ENCODE data around the gene NPFFR1. TPM values are rescaled to one million over a fixed set of nuclear protein-coding genes. Genes with fewer than 3 reads are reported as not detected.
"Not testable (repeated sequence)": the region's sequence is repeated elsewhere in the genome, so short reads cannot be mapped to it uniquely, and the experiment has no call there.

NPFFR1 gene
- total RNA-seq, 2 experiments from 2014 or later = 0.02 TPM; not detected in 1

DNA sequence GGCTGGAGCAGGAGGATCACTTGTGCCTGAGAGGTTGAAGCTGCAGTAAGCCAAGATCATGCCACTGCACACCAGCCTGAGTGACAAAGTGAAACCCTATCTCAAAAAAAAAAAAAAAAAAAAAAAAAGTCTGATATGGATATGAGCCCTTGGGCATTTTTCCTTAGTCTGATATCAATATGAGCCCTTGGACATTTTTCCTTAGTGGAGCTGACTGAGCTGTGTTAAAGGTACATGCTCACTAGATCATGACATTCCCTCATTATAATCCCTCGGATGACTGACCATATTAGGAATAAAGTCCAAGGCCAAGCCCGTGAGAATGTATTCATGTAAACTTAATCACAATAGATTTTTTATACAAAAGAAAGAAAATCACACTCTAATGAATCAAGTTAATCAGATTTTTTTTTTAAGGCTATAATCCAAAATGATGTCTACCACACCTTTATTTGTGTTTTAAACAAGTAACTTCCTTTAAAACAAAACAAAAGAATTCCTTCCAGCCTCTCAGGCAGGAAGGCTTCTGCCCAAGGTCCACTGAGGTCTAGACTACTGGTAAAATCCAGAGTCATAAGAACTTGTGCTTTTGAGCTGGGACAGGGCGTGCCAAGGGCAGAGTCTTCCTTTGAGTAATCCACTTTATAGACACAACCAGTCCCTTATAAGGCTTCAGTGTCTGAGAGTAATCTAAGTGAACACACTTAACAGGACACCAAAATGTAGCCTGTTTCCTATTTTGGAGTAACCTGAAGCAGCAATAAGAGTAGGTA, 56.1 kb downstream of the NPFFR1 start:
- Mint-ChIP-seq H3K4me3 (no peak overlapping the region), H3K36me3 (peaks cover 31% of the 10 kb centered on the region), H3K9me3 (no peaks in the 10 kb centered on the region), H3K27ac (no peak overlapping the region), H3K4me1 (ENCODE audit: low read depth) (peaks cover 54% of the 10 kb centered on the region), H3K27me3 (no peaks in the 10 kb centered on the region)
- peak; percentile 20 for DNase-seq
- intact Hi-C loops (cut with micrococcal nuclease) = no loop called here
- ChIA-PET POLR2A (interaction anchor here (0.6 kb wide), 1 partner anchor 233 kb away, joined by 3 read pairs; no protein-coding TSS in a partner anchor), CTCF (interaction anchor here (0.5 to 11.7 kb wide), 2 partner anchors 136 to 176 kb away, joined by 3 to 383 read pairs; partner anchors contain the start of gene EIF4EBP2)

DNA sequence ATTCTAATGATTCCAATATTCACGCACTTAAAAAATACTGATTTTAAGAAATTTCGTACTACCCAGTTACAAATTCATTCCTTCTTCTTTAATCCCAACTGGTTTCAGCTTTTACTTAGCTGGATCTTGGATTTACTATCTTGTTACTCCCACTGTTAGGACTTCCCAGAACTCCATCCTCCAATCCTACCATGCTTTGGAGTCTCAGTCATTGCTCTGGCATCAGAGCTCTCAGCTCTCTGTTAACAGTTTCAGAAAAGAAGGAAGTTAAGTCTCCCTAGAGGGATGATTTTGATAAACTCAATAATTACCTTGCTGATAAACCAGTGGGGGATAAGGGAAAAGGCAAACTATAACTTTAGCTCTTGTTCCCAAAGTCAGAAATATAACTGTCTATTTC, 60.1 kb downstream of the NPFFR1 start:
- ChIA-PET CTCF (interaction anchor here (1.0 to 11.7 kb wide), 8 partner anchors 10 to 156 kb away, joined by 3 to 383 read pairs (median 9); partner anchors contain the start of genes PPA1 and TYSND1), POLR2A (interaction anchor here (3.3 kb wide), 1 partner anchor 9 kb away, joined by 20 read pairs; the partner anchor contains the start of gene PPA1)
- no peaks in the 10 kb centered on the region for H3K27me3 Mint-ChIP-seq
- no peak overlapping the region for H3K4me3 Mint-ChIP-seq
- no peaks in the 10 kb centered on the region for H3K9me3 Mint-ChIP-seq
- peaks cover 26% of the 10 kb centered on the region for H3K36me3 Mint-ChIP-seq
- H3K4me1 Mint-ChIP-seq (ENCODE audit: low read depth) = peaks cover 49% of the 10 kb centered on the region
- H3K27ac Mint-ChIP-seq = peak overlapping the region; percentile 18
- intact Hi-C loops (cut with micrococcal nuclease) = no loop called here
- DNase-seq = no peak

DNA sequence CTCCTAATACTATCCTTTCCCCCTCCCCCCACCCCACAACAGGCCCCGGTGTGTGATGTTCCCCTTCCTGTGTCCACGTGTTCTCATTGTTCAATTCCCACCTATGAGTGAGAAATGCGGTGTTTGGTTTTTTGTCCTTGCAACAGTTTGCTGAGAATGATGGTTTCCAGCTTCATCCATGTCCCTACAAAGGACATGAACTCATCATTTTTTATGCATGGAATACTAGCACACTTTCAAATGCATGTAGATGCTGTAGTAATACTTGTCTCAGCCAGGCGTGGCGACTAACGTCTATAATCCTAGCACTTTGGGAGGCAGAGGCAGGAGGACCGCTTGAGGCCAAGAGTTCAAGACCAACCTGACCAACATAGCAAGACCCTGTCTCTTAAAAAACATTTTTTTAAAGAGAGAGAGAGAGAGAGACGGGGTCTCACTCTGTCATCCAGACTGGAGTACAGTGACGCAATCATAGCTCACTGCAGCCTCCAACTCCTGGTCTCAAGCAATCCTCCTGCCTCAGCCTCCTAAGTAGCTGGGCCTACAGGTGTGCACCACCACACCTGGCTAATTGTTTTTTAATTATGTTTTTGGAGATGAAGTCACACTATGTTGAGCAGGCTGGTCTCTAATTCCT, 60.9 kb downstream of the NPFFR1 start:
- H3K27ac Mint-ChIP-seq = peak overlapping the region; percentile 49

DNA sequence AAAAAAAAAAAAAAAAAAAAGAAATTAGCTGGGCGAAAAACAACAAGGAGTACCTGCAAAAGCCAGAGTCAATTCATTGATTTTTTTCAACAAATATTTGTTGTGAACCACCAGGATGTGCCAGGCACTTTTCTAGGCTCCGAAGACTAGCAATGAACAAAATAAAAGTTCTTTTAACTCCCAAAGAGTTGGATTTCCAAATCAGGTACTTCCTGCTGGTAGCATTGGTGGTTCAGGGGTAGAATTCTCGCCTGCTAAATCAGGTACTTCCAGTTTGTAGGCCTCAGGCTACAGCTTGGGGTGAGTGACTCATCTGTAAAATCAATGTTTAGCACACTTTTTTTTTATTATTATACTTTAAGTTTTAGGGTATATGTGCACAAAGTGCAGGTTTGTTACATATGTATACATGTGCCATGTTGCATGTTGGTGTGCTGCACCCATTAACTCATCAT, 61.4 kb downstream of the NPFFR1 start:
- ChIA-PET POLR2A (interaction anchor here (0.6 to 3.3 kb wide), 2 partner anchors 10 to 142 kb away, joined by 3 to 20 read pairs; partner anchors contain the start of gene PPA1), CTCF (interaction anchor here (0.9 to 11.7 kb wide), 24 partner anchors 8 to 316 kb away, joined by 3 to 383 read pairs (median 5); partner anchors contain the start of genes PPA1, SAR1A and TYSND1)
- Mint-ChIP-seq H3K27ac (peak overlapping the region; percentile 8), H3K36me3 (peaks cover 26% of the 10 kb centered on the region), H3K9me3 (no peaks in the 10 kb centered on the region), H3K4me3 (no peak overlapping the region), H3K27me3 (no peaks in the 10 kb centered on the region), H3K4me1 (ENCODE audit: low read depth) (peaks cover 44% of the 10 kb centered on the region)
- no peak for DNase-seq
- intact Hi-C loops (cut with micrococcal nuclease) = no loop called here

More for the DNA sequence above, 60.9 kb downstream of the NPFFR1 start:
- H3K27me3 Mint-ChIP-seq; DNase-seq; H3K9me3 Mint-ChIP-seq; H3K4me3 Mint-ChIP-seq; intact Hi-C loops (cut with micrococcal nuclease): not testable (repeated sequence)
- ChIA-PET CTCF (interaction anchor here (0.5 to 11.7 kb wide), 12 partner anchors 10 to 536 kb away, joined by 3 to 383 read pairs (median 6); partner anchors contain the start of genes PPA1, SAR1A and TYSND1), POLR2A (interaction anchor here (0.6 to 3.3 kb wide), 2 partner anchors 10 to 141 kb away, joined by 3 to 20 read pairs; partner anchors contain the start of gene PPA1)
- Mint-ChIP-seq H3K4me1 (ENCODE audit: low read depth) (peaks cover 46% of the 10 kb centered on the region), H3K36me3 (peaks cover 28% of the 10 kb centered on the region)

DNA sequence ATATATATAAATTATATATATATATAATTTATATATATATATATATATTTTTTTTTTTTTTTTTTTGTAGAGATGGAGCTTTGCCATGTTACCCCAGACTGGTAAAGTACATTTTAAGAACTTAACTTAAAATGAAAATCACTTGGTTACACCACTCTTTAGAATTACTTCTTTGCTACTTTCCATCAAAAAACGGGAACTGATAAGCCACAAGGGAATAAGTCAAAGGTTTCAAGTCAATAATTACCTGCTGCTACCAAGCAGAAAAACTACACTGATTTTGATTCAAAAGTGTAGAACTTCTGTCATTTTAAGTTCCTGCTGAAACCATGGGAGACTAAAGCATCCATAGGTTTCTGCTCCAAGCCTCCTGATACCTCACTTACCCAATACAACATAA, 62.8 kb downstream of the NPFFR1 start:
- H3K4me1 Mint-ChIP-seq (ENCODE audit: low read depth) = peaks cover 37% of the 10 kb centered on the region
- no peak overlapping the region for H3K4me3 Mint-ChIP-seq
- ChIA-PET POLR2A (interaction anchor here (0.9 to 3.3 kb wide), 2 partner anchors 12 to 52 kb away, joined by 4 to 20 read pairs; partner anchors contain the start of gene PPA1), CTCF (interaction anchor here (0.6 to 11.7 kb wide), 34 partner anchors 9 to 317 kb away, joined by 3 to 383 read pairs (median 5); partner anchors contain the start of genes EIF4EBP2, LRRC20, PPA1 and SAR1A)
- no peaks in the 10 kb centered on the region for H3K9me3 Mint-ChIP-seq
- peaks cover 26% of the 10 kb centered on the region for H3K36me3 Mint-ChIP-seq
- no peaks in the 10 kb centered on the region for H3K27me3 Mint-ChIP-seq
- no peak overlapping the region for H3K27ac Mint-ChIP-seq
- DNase-seq = no peak
- intact Hi-C loops (cut with micrococcal nuclease) = loop anchor here (1.0 to 2.0 kb wide), 2 partner anchors 52 to 143 kb away; no protein-coding TSS in a partner anchor

DNA sequence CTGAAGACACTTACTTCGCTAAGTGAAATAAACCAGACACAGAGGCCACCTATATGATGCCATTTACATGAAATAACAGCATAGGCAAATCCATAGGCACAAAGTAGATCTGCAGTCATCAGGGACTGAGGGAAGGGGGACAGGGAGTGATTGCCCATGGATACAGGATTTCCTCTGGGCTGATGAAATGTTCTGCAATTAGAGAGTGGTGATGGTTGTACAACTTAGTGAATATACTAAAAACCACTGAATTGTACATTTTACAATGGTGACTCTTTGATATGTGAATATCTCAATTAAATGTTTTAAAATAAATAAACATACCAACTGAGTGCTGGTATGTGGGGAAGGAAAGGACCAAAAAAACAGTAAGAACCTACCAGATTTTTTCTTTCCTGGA, 70.9 kb downstream of the NPFFR1 start:
- CTCF ChIA-PET = no interaction called here
- POLR2A ChIA-PET = no interaction called here
- Mint-ChIP-seq H3K27me3 (no peaks in the 10 kb centered on the region), H3K27ac (no peak overlapping the region), H3K36me3 (peaks cover 40% of the 10 kb centered on the region), H3K4me3 (no peak overlapping the region), H3K4me1 (ENCODE audit: low read depth) (no peaks in the 10 kb centered on the region), H3K9me3 (no peaks in the 10 kb centered on the region)
- no peak for DNase-seq
- intact Hi-C loops (cut with micrococcal nuclease) = no loop called here

DNA sequence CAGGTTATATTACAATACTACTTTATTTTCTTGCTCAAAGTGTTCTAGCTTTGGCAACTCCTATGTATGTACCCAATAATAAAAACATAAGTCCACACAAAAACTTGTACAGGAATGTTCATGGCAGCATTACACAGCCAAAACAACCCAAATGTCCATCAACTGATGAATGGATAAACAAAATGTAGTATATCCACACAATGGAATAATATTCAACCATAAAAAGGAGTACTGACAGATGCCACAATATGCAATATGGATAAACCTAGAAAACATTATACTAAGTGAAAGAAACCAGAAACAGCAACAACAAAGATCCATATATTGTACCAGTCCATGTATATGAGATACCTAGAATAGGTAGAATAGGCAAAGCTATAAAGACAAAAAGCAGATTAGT, 71.5 kb downstream of the NPFFR1 start:
- peaks cover 39% of the 10 kb centered on the region for H3K36me3 Mint-ChIP-seq
- DNase-seq = no peak
- intact Hi-C loops (cut with micrococcal nuclease) = no loop called here
- ChIA-PET POLR2A (no interaction called here), CTCF (interaction anchor here (0.7 to 1.7 kb wide), 2 partner anchors 152 to 156 kb away, joined by 4 read pairs; no protein-coding TSS in a partner anchor)
- no peaks in the 10 kb centered on the region for H3K9me3 Mint-ChIP-seq
- H3K27ac Mint-ChIP-seq = no peak overlapping the region
- no peaks in the 10 kb centered on the region for H3K4me1 Mint-ChIP-seq (ENCODE audit: low read depth)
- no peak overlapping the region for H3K4me3 Mint-ChIP-seq
- H3K27me3 Mint-ChIP-seq = no peaks in the 10 kb centered on the region

DNA sequence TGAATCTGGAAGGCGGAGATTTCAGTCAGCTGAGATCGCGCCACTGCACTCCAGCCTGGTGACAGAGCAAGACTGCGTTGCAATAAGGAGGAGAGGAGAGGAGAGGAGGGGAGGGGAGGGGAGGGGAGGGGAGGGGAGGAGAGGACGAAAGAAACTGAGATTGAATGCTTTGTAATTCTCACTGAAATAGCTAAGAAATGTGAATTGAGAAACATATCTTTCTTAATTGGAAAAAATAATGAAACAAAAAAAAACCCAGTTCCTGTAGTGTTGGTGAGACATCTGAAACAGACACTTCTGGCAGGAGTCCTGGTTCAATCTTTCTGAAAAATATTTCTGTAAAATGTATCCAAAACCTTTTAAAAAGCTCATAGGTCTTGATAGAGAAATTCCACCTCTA, 77.0 kb downstream of the NPFFR1 start:
- H3K4me1 Mint-ChIP-seq (ENCODE audit: low read depth) = no peaks in the 10 kb centered on the region
- H3K27me3 Mint-ChIP-seq = no peaks in the 10 kb centered on the region
- H3K27ac Mint-ChIP-seq = no peak overlapping the region
- intact Hi-C loops (cut with micrococcal nuclease) = loop anchor here (5.0 kb wide), 1 partner anchor 59 kb away; the partner anchor contains the start of gene TYSND1
- POLR2A ChIA-PET = no interaction called here
- no peaks in the 10 kb centered on the region for H3K9me3 Mint-ChIP-seq
- CTCF ChIA-PET = interaction anchor here (1.0 to 1.7 kb wide), 2 partner anchors 15 to 158 kb away, joined by 4 to 5 read pairs; no protein-coding TSS in a partner anchor
- no peak overlapping the region for H3K4me3 Mint-ChIP-seq
- DNase-seq = no peak
- H3K36me3 Mint-ChIP-seq = peaks cover 38% of the 10 kb centered on the region

DNA sequence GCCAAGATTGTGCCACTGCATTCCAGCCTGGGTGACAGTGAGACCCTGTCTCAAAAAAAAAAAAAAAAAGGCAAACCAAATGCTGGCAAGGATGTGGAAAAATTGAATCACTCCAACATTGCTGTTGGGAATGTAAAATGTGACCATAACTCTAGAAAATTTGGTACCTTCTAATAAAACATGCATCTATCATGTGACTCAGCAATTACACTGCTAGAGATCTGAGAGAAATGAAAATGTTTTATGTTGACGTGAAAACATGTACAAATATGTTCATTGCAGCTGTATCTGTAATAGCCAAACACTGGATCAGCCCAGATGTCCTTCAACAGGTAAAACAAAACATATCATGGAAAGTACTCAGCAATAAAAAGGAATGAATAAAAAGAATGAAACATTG, 82.7 kb downstream of the NPFFR1 start:
- Mint-ChIP-seq H3K9me3 (no peaks in the 10 kb centered on the region), H3K27me3 (no peaks in the 10 kb centered on the region), H3K36me3 (peaks cover 52% of the 10 kb centered on the region), H3K27ac (peak overlapping the region; percentile 49), H3K4me3 (no peak overlapping the region), H3K4me1 (ENCODE audit: low read depth) (peaks cover 19% of the 10 kb centered on the region)
- no peak for DNase-seq
- ChIA-PET CTCF (interaction anchor here (0.9 kb wide), 1 partner anchor 54 kb away, joined by 3 read pairs; no protein-coding TSS in a partner anchor), POLR2A (no interaction called here)
- intact Hi-C loops (cut with micrococcal nuclease) = loop anchor here (5.0 kb wide), 1 partner anchor 39 kb away; no protein-coding TSS in a partner anchor

DNA sequence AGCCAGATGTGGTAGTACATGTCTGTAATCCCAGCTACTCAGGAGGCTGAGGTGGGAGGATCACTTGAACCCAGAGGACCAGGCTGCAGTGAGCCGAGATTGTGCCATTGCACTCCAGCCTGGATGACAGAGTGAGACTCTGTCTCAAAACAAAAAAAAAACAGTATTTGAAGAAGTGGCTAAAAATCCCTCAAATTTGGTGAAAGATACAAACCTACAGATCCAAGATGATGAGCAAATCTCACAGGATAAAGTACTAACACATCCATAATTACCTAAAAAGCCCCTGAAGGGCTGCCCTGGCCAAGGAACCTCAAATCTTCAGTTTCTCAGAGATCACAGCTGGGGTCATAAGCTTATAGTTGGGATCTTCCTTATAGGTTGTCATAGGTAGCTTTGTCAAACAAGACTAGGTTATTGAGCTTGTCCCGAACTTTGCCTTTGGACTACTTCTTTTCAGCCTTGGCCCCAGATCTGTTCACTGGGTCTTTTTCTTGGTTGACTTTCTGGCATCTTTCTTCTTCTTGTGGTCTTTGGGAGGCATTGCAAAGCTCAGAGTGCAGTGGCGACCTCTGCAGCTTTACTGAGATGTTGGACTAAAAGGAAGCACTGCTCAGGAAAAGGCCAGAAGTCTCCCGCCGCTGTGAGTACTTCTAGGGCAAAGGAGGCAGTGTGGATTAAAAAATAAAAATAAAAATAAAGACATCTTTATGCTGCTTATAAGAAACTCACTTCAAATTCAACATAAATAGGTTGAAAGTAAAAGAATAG, 84.9 kb downstream of the NPFFR1 start:
- POLR2A ChIA-PET = no interaction called here

More for the DNA sequence above, 84.9 kb downstream of the NPFFR1 start:
- Mint-ChIP-seq H3K27me3 (no peaks in the 10 kb centered on the region), H3K27ac (no peak overlapping the region), H3K4me3 (no peak overlapping the region), H3K36me3 (peaks cover 42% of the 10 kb centered on the region), H3K9me3 (no peaks in the 10 kb centered on the region), H3K4me1 (ENCODE audit: low read depth) (peaks cover 19% of the 10 kb centered on the region)
- CTCF ChIA-PET = interaction anchor here (1.4 kb wide), 1 partner anchor 83 kb away, joined by 9 read pairs; no protein-coding TSS in a partner anchor
- no peak for DNase-seq
- intact Hi-C loops (cut with micrococcal nuclease) = no loop called here
